Esophagus muscularis mucosa (tissue), 4 donors: ENCODE data around the gene POC1A. TPM values are rescaled to one million over a fixed set of nuclear protein-coding genes. Genes with fewer than 3 reads are reported as not detected.

Experiments
- DNase-seq: peaks from one replicate; pipeline ENCODE4 v3.0.0-alpha.2; 2017; ENCODE audit errors: extremely low spot score
- H3K27ac ChIP-seq, 4 donors: fragments of 200-600 bp; sonication (generic); replicated peaks in 1 of 4; 1 replicate in 3 of 4; 2 replicates in 1 of 4; pipeline ENCODE4 v1.5.1; 2016 to 2019; ENCODE audit warnings: mild to moderate bottlenecking in 1 of 4
- H3K27me3 ChIP-seq, 4 donors: fragments of 200-600 bp; sonication (generic); one replicate each; pipeline versions ENCODE4 v1.5.1 to v1.6.0; 2016 to 2019
- H3K36me3 ChIP-seq, 4 donors: fragments of 200-600 bp; sonication (generic); one replicate each; pipeline ENCODE4 v1.5.1; 2016 to 2019
- H3K4me1 ChIP-seq, 4 donors: fragments of 200-600 bp; sonication (generic); one replicate each; pipeline ENCODE4 v1.5.1; 2016 to 2019
- H3K4me3 ChIP-seq, 4 donors: fragments of 200-600 bp; sonication (generic); 1 replicate in 2 of 4; 2 replicates in 2 of 4; pipeline ENCODE4 v1.5.1; 2016 to 2019; ENCODE audit warnings: mild to moderate bottlenecking in 4 of 4, moderate library complexity in 1 of 4
- H3K9me3 ChIP-seq, 4 donors: fragments of 200-600 bp; sonication (generic); 1 replicate in 3 of 4; 2 replicates in 1 of 4; pipeline ENCODE4 v1.5.1; 2016 to 2019
- EP300 ChIP-seq: sonication (generic); formaldehyde crosslinking; IDR thresholded peaks from one replicate; pipeline ENCODE4 v1.6.1; 2017; ENCODE audit warnings: antibody characterized with exemption
- POLR2A ChIP-seq: fragments of 450-650 bp; IDR thresholded peaks from one replicate; pipeline ENCODE4 v1.6.1; 2017; ENCODE audit warnings: antibody characterized with exemption, moderate library complexity, mild to moderate bottlenecking, low read depth
- POLR2AphosphoS5 ChIP-seq, 2 donors: sonication (generic); formaldehyde crosslinking; IDR thresholded peaks; one replicate each; pipeline ENCODE4 v1.6.1; 2017; ENCODE audit warnings: antibody characterized with exemption in 2 of 2
- WGBS: methylation state at CpG from one replicate; pipeline ENCODE4 v1.1.5; 2018; 5-methylcytosine and 5-hydroxymethylcytosine counted together
- intact Hi-C: fragments of 100-400 bp; cut with DNase I; formaldehyde crosslinking; loops from one replicate; pipeline ENCODE4 v1.15.1; 2023
- total RNA-seq, 4 donors: library from RNA; depleted of rRNA; stranded (reverse); fragments of >200 nt; gene quantifications; one replicate each; pipeline versions ENCODE4 v1.1.0 to v1.2.1, GENCODE V29; 2016
- TF ChIP-seq, protein P1 (sequence below), 3 experiments: fragments of 200-600 bp in 2 of 3; fragments of 450-650 bp in 1 of 3; sonication (generic) in 2 of 3; IDR thresholded peaks; one replicate each; pipeline ENCODE4 v1.5.1; 2017 to 2019; ENCODE audit warnings: antibody characterized with exemption in 3 of 3, mild to moderate bottlenecking in 2 of 3, moderate library complexity in 1 of 3

The POC1A gene
- total RNA-seq, 4 donors from 2014 or later: 0.71 to 2.1 (median 1.2) TPM

DNA sequence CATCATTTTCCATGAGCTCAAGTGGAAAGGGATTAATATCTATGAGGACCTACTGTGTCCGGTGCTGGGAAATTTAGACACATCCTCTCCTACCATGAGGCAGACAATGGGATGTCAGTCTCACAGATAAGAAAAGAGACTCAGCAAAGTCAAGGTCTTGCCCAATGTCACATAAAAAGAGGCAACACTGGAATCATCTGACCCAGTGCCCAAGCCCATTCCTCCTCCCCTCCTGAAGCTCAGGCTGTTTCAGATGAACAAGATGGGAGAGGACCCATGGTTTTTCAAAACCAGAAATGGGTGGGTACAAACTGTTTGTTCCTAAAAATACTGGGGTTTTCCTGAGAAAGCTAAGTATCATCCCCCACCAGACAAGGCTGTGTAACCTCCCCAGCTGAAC is 22.2 kb downstream of the POC1A start:
- intact Hi-C loops: no loop called here
- no peaks in the 10 kb centered on the region for H3K27me3 ChIP-seq
- no peak overlapping the region for H3K4me3 ChIP-seq
- no peaks in the 10 kb centered on the region for H3K9me3 ChIP-seq
- H3K27ac ChIP-seq: no peak overlapping the region
- no peaks in the 10 kb centered on the region for H3K36me3 ChIP-seq
- DNase-seq: no peak
- peaks cover 0 to 10% (median 0%) of the 10 kb centered on the region in 4 donors for H3K4me1 ChIP-seq
- 80% methylated on average over 1 of the region's 1 CpG for WGBS
- no peak for TF ChIP-seq POLR2AphosphoS5 (IDR thresholded peaks at IDR 0.05)
- TF ChIP-seq, protein P1, sequence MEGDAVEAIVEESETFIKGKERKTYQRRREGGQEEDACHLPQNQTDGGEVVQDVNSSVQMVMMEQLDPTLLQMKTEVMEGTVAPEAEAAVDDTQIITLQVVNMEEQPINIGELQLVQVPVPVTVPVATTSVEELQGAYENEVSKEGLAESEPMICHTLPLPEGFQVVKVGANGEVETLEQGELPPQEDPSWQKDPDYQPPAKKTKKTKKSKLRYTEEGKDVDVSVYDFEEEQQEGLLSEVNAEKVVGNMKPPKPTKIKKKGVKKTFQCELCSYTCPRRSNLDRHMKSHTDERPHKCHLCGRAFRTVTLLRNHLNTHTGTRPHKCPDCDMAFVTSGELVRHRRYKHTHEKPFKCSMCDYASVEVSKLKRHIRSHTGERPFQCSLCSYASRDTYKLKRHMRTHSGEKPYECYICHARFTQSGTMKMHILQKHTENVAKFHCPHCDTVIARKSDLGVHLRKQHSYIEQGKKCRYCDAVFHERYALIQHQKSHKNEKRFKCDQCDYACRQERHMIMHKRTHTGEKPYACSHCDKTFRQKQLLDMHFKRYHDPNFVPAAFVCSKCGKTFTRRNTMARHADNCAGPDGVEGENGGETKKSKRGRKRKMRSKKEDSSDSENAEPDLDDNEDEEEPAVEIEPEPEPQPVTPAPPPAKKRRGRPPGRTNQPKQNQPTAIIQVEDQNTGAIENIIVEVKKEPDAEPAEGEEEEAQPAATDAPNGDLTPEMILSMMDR (IDR thresholded peaks at IDR 0.05): no peak
- TF ChIP-seq POLR2A: no peak
- TF ChIP-seq EP300: no peak

DNA sequence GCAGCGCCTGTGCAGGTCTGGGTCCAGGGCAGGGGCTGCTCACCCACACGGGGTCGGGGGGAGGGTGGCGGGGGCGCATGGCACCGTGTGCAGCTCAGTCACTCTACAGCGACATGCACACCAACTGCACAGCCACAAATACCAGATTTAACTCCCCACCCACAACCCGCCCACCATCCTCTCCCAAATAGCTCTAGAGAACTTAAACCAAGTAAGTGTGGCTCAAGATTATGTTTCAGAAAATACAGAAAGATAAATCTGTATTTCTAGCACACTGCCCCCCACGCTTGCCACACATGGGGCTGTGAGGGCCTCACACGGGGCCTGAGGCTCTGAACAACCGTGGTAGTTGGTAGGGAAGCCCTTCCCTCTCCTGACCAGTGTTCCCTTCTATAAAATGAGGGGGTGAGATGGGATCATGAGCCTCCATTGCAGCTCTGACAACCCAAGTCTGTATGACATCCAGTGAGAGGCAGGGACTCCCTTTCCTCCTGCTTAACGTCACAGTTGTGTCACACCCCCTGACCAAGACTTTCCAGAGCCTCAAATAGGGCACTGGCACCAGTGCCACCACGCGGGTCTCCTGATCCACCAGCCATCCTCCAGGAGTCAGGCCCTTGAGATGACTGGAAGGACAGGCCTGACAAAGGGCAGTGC is 23.1 kb downstream of the POC1A start:
- intact Hi-C loops: no loop called here
- no peak for TF ChIP-seq POLR2AphosphoS5 (IDR thresholded peaks at IDR 0.05)
- TF ChIP-seq, protein P1 (IDR thresholded peaks at IDR 0.05): no peak
- TF ChIP-seq POLR2A: no peak
- TF ChIP-seq EP300: no peak
- no peak for DNase-seq
- Histone ChIP-seq H3K36me3 (no peaks in the 10 kb centered on the region), H3K4me3 (no peak overlapping the region), H3K4me1 (peaks cover 0 to 6% (median 0%) of the 10 kb centered on the region in 4 donors), H3K27ac (no peak overlapping the region), H3K9me3 (no peaks in the 10 kb centered on the region), H3K27me3 (no peaks in the 10 kb centered on the region)
- 90% methylated on average over 7 of the region's 14 CpGs for WGBS

DNA sequence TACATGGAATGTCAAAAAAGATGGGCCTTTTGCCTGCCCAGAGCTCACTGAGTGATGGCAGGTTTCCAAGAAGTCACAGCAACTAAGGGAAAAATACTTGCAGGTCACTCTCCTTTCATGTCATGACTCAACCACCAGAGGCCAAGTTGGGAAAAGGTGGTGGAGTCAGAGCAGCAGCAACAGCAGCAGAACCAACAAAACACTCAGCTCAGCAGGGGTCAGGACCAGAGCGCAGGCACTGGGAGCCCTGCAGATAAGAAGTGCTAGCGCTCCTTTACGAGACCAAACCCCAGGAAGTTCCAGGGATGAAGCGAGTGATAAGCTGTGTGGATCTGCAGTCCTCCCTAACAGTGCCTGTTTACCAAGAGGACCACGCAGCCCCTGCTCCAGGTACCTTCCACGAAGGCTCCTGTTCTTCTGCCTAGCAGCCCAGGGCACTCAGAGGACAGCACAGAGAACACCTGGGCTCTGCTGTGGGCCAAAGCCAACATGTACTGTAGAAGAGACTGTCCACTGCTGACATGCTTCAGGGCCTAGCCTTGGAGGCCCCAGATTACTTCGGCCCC is 26.0 kb downstream of the POC1A start:
- H3K4me3 ChIP-seq: no peak overlapping the region
- intact Hi-C loops: no loop called here
- TF ChIP-seq, protein P1 (IDR thresholded peaks at IDR 0.05): no peak
- TF ChIP-seq EP300 (no peak), POLR2A (no peak), POLR2AphosphoS5 (IDR thresholded peaks at IDR 0.05) (no peak)
- no peak overlapping the region for H3K27ac ChIP-seq
- H3K4me1 ChIP-seq: peaks cover 0 to 6% (median under 1%) of the 10 kb centered on the region in 4 donors
- H3K9me3 ChIP-seq: no peaks in the 10 kb centered on the region
- no peaks in the 10 kb centered on the region for H3K36me3 ChIP-seq
- DNase-seq: no peak
- 90% methylated on average over 7 of the region's 7 CpGs for WGBS
- no peaks in the 10 kb centered on the region for H3K27me3 ChIP-seq

DNA sequence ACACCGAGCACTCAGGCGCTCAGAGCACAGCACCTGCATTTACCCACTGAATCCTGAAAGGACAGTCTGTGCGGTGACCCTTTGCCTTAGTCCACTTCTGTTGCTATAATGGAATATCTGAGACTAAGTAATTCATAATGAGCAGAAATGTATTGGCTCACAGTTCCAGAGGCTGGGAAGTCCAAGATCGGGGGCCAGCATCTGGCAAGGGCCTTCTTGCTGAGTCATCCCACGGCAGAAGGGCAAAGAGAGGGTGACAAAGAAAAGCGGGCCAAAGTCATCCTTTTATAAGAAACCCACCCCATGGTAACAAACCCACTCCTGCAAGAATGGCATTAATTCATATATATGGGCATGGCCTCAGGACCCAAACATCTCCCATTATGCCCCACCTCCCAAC is 27.7 kb downstream of the POC1A start:
- DNase-seq: no peak
- H3K4me1 ChIP-seq: peaks cover 14 to 21% (median 17%) of the 10 kb centered on the region in 4 donors
- H3K27me3 ChIP-seq: no peaks in the 10 kb centered on the region
- TF ChIP-seq POLR2AphosphoS5 (IDR thresholded peaks at IDR 0.05) (no peak), EP300 (no peak), POLR2A (no peak)
- TF ChIP-seq, protein P1 (IDR thresholded peaks at IDR 0.05): no peak
- H3K9me3 ChIP-seq: no peaks in the 10 kb centered on the region
- no peak overlapping the region for H3K27ac ChIP-seq
- intact Hi-C loops: no loop called here
- no peak overlapping the region for H3K4me3 ChIP-seq
- WGBS: 92% methylated on average over 6 of the region's 6 CpGs
- H3K36me3 ChIP-seq: no peaks in the 10 kb centered on the region
